Pons (tissue), 1 donor: Measurements from ENCODE around the gene AP5M1.
"Not testable (repeated sequence)": the region's sequence is repeated elsewhere in the genome, so short reads cannot be mapped to it uniquely, and the experiment has no call there.

Experiments
- DNase-seq: peaks from one replicate; pipeline ENCODE4 v3.0.0-alpha.2; 2016; ENCODE audit warnings: low spot score

Gene AP5M1

DNA sequence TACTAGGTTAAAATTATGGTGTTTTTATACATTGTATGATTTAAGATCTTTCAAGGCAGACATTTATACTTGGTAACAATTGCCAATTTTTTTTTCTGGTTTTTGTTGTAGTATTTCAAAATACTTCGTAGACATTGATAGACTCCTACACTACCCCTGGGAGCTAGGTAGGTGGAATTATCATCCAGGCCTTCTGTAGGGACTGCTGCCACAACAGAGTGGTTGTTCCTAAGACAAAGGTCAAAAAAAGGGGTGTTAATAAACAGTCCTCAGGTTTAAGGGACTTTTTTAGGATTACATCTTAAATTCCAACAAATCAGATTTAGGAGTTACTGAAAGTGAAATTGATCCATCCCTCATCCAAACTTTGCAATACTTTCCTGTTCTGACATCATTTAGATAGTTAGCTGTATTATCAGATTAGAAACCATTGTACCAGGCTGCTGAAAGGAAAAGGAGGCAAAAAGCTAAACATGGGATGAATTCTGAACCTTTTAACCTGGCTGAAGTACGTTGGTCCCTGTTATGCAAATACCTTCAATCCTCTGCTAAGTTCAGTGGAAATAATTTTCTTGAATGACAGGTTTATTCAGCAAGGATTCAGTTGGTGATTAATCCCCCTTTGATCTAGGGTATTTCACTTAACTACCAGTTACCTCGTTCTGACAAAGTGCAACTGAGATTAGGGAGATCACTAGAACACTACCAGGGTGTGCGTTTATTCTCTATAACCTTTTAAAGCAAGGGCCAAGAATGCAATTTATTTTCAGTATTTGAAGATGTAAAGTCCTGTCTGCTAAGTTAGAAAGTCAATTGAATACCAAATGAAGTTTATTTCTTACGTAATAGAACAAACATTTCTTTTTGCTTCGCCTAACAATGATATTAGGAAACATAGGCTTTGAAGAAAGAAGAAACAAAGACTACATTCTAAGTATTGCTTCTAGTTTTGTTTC is 23.2 kb downstream of the AP5M1 start:
- no peak for DNase-seq

DNA sequence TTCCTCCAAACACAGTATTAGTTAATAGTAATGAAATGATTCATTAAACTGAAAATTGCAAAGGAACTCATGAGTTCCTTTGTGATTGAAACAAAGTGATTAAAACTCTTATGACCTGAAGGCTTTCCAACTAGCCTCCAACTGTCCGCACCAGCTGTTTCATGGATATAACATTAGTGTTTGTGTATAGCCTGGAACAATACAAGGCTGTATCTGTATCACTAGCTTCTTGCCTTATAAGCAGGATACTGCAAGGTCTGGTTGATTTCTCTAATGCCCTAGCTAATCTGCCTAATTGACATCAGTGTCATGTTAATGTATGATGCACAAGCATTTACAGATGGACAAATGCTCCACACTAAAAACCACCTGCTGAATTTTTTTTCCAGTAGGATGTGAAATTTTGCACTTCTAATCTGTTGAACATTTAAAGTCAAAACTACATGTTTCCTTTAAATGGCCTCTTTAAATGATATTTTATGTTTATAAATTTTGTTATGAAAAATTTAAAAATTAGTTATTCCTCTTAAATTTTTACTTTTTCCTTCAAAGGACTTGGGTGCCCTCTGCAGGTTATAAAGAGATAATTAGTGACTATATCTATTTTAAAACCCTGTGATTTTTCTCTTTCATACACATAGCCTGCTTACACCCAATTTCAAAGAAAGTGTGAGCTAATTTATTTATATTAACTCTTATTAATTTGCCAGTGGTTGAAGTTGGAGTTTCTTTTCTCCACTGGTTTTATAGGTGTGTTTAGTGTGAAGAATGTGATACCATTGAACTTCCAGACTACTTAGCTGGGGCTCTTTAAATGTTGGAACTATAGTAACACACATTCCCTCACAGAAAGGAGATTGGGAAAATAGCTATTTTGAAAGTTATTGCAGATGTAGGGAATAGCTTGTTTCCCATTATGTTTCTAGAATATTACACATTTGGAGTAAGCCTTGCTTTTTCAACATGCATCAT is 25.4 kb downstream of the AP5M1 start:
- no peak for DNase-seq

DNA sequence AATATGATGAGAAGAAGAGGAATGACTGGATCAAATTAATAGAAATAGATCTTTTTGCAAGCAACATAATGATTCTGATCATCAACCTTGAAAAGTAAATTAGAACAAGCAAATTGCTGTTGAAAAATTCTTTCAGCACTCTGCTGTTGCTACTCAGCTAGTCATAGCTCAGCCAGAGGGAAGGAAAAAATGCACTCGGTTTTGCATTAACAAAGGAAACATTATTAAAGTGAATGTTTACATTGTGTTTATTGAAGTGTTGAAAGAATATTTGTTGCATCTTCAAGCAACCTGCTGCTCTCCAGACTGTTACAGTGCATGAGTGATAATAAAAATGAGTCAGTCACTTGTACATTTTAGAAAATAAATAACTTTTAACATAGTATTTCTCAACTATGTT is 26.5 kb downstream of the AP5M1 start:
- no peak for DNase-seq

DNA sequence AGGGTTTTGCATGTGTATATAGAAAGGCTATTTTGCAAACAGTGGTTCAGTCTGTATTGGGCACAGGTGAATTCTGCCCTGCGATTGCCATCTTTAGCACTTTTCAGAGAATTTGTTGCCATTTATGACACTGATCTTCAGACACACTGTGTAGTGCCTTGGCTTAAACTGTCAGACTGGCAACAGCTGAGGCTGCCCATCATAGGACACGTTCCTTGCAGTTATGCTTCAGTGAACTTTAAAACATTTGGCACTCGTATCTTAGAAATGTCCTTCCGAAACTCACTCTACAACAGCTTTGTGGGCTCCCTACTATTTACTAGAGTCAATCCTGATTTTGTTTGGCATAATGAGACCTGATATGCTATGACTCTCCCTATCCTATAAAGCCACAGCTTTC is 29.1 kb downstream of the AP5M1 start:
- no peak for DNase-seq

DNA sequence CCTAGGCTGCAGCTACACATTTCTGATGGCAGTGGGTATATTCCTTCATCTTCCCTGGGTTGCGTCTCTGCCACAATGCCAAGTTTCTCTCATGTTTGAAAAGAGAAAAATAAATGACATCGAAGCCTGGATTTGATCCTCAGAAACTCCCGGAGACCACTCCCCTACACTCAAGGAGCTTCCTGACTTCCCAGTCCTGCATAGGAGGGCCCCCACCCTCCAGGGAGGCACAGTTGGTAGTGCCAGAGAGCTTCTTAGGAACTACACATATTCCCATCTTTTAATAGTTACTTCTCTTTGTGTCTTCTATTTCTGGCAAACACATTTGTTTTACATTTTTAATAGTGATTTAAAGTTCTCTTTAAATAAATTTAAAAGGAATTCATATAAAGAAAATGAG is 30.7 kb downstream of the AP5M1 start:
- DNase-seq = no peak

DNA sequence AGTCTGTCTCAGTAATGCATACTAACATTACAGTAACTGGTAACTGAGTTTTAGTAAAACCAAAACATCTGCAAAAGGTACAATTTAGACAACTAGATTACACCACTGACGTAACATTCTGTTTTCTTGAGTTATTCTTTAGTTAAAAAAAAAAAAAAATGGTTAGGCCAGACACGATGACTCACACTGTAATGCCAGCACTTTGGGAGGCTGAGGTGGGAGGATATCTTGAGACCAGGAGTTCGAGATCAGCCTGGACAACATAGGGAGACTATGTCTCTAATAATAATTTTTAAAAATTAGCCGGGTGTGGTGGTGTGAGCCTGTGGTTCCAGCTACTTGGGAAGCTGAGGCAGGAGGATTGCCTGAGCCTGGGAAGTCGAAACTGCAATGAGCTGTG is 34.1 kb downstream of the AP5M1 start:
- no peak for DNase-seq

DNA sequence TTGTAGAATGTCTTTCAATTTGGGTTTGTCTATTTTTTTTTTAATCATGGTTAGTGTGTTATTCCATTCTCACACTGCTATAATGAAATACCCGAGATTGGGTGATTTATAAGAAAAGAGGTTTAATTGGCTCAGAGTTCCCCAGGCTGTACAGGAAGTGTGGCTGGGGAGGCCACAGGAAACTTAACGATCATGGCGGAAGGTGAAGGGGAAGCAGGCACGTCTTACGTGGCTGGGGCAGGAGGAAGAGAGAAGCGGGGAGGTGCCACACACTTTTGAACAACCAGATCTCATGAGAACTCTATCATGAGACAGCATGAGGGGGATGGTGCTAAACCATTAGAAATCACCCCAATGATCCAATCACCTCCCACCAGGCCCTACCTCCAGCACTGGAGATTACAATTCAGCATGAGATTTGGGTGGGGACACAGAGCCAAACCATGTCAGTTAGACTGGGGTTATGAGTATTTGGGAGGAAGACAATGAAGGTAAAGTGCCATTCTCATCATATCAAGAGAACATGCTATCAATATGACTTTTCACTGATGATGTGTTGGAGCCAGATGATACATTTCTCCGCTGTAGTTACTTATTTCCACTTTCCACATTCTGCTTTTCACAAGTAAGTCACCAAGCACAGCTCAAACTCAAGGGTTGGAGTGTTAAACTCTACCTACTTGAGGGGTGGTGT is 45.8 kb downstream of the AP5M1 start:
- no peak for DNase-seq

DNA sequence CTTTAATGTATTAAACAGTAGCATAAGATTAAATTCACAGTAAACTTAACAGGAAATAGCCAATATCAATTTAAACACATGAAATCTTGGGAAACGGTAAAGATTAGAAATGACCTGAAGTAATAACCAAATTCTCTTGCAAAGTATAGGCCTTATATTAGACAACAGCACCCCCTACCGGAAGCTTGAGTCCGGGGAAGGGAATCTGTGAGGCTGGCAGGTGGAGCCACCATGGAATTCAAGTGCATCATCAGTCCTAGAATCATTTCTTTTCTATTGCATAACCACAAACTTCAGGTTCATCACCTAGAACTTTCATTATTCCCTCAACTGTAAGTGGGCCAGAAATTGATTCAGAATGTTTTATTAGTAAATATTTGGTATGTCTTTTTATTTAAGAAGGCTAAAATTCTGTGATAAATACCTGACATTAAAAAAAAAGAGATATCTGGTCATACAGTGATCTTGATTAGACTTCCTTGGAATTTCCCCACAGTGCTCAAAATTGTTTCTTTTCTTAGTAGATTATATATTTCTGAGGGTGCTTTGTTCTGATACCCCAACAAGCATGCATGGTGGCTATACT is 48.6 kb downstream of the AP5M1 start:
- peak; percentile 87 for DNase-seq

DNA sequence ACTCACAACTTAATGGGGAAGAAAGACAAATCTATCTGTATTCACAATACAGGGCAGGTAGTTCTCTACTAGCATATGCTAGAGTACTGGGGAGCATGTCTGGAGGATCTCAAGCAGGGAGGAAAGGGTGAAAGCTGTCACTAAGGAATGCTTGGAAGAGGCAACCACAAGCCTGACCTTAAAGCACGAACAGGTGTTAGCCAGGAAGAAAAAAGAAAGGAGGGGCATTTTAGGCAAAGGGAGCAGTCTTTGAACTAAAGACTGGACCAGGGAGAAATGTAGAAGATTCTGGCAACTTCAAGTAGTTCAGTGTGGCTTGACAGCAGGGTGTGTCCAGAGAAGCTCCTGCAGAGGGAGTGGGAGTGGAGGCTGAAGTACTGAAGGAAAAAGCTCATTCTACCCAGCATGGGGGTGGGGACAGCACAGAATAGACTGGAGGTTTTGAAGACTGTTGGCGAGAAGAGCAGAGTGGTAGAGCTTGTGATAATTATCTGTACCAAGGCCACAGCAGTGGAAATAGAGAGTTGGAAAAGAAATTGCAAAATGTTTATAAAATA is 50.9 kb downstream of the AP5M1 start:
- no peak for DNase-seq

DNA sequence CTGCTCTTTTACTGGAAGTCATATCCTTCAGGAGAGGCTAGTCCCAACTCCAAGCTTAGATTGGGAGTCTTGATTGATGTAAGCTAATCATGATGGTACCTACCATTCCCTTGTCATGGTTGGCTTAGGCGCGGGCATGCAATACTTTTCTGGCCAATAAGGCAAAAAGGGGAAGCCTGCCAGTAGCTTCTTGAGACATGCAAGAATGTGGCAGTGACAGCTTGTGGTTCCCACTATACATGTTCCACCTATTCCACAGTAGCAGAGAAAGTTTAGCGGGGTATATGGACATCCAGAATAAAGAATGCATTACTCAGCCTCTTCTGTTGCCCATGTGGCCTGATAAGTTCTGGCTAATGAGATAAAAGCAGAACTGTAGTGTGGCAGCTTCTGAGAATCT is 55.0 kb downstream of the AP5M1 start:
- no peak for DNase-seq

DNA sequence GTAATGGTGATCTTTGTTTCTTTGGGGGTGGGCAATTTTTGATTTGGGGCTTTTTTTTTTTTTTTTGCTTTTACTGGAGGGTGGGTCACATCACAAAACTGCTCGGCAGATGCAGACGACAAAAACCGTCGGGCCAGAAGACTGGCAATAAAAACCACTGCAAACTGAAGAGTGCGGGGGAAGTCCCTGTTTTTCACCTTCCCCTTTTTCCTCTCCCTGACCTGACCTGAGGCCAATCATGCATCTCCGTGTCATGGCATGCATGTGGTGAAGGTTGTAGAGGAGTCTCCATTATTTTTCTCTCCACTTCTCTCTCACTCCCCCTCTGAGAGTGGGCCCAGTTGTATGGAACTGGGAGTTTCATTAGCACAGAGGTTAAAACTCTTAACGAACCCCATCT is 57.5 kb downstream of the AP5M1 start:
- DNase-seq = no peak

DNA sequence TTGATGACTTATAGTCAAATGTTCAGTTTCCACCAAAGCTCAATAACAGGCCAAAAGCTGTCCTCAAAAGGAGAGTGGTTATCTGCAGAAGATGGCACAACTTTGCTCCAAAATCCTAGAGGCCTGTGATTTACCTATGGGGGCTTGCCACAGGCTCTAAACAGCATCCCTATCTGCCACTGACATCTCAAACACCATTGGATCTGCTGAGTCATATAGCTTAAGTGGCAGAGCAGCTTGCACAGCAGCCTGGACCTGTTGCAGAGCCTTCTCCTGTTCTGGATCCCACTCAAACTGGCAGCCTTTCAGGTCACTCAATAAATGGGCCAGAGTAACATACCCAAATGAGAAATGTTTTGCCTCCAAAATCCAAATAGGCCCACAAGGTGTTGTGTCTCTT is 61.1 kb downstream of the AP5M1 start:
- no peak for DNase-seq

DNA sequence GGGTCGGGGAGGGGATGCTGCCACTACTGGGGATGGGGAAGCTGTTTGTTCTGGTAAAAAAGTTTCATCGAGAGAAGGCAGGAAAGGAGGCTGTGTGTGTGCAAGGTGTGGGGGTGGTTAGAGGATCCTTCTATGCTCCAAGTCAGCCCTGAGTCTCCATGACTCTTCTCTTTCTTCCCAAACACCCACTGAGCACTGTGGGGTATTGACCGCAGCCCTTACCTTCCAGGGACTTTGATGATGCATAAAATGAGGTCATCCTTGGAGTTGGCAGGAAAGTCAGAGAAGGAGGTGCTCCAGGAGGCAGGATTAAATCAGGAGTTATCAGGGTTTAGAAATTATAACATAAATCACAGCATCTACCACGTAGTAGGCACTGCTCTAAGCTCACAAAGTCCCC is 63.7 kb downstream of the AP5M1 start:
- DNase-seq = not testable (repeated sequence)

DNA sequence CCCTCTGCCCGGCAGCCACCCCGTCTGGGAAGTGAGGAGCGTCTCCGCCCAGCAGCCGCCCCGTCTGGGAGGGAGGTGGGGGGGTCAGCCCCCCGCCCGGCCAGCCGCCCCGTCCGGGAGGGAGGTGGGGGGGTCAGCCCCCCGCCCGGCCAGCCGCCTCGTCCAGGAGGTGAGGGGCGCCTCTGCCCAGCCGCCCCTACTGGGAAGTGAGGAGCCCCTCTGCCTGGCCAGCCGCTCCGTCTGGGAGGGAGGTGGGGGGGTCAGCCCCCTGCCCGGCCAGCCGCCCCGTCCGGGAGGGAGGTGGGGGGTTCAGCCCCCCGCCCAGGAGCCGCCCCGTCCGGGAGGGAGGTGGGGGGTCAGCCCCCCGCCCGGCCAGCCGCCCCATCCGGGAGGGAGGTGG is 65.0 kb downstream of the AP5M1 start:
- DNase-seq = not testable (repeated sequence)

DNA sequence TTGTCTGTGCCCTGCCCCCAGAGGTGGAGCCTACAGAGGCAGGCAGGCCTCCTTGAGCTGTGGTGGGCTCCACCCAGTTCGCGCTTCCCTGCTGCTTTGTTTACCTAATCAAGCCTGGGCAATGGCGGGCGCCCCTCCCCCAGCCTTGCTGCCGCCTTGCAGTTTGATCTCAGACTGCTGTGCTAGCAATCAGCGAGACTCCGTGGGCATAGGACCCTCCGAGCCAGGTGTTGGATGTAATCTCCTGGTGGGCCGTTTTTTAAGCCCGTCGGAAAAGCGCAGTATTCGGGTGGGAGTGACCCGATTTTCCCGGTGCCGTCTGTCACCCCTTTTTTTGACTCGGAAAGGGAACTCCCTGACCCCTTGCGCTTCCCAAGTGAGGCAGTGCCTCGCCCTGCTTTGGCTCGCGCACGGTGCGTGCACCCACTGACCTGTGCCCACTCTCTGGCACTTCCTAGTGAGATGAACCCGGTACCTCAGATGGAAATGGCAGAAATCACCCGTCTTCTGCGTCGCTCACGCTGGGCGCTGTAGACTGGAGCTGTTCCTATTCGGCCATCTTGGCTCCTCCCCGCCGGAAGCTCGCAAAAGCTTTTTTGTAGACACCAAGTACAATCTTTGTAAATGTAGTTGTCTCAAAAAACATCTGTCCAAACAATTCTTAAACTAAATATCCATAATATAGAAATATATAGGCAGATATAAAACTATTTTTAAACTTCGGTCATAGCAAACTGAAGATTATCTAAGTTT is 75.0 kb downstream of the AP5M1 start:
- DNase-seq = not testable (repeated sequence)

DNA sequence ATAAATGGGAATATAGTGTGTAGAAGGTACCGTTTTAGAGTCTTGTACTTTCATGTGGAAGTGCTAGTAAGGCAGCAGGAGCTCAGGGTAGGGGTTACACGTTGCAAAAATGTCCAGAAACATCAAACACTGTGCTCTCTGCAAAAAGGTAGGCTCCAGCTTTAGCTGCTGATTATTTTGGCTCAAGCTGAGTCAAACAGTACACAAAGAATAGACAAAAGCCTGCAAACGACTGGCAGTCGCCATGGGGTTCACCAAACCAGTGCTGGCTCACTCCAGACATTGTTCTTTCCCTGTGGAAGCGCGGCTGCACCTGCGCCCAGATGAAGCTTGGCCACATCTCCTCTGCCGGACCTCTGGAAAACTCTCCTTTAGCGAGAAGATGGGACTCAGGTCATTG is 76.3 kb downstream of the AP5M1 start:
- DNase-seq = no peak

DNA sequence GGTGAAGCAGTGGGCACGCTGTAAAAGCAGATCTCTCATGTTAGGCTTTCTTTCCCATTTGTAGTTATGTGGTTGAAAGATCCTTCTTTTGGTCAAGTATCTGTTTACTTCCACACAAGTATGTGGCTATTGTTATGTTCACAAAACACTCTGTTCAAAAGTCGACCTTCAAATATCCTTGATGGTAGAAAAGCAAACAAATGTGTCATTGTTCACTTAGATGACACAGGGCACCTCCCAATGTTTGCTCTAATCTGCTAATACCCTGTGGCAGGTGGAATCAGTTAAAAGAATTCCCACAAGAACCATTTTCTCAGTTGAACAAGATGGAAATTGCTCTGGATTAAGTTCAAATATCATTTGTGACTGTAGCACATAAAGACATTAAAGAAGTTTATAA is 78.0 kb downstream of the AP5M1 start:
- DNase-seq = no peak
